ENCODE measurements around the gene MXI1.
"Not testable (repeated sequence)": the region's sequence is repeated elsewhere in the genome, so short reads cannot be mapped to it uniquely, and the experiment has no call there.

MXI1 gene

GRCh38 chr10:110317866-110318850, 110.8 kb downstream of the MXI1 start:
- peak; percentile 16 for DNase-seq (ENCODE audit: low read depth, low spot score)

GRCh38 chr10:110321869-110322620, 114.6 kb downstream of the MXI1 start:
- DNase-seq (ENCODE audit: low read depth, low spot score), result no peak

- DNase-seq (ENCODE audit: low read depth, low spot score), result no peak
Observed at GRCh38 chr10:110323503-110323902, 116.1 kb downstream of the MXI1 start.

GRCh38 chr10:110324201-110324804, 116.9 kb downstream of the MXI1 start:
- no peak for DNase-seq (ENCODE audit: low read depth, low spot score)

- DNase-seq (ENCODE audit: low read depth, low spot score), result no peak
Observed at GRCh38 chr10:110324805-110325280, 117.4 kb downstream of the MXI1 start.

GRCh38 chr10:110326351-110327032, 119.1 kb downstream of the MXI1 start:
- no peak for DNase-seq (ENCODE audit: low read depth, low spot score)

- DNase-seq (ENCODE audit: low read depth, low spot score), result no peak
Observed at GRCh38 chr10:110327262-110327914, 120.0 kb downstream of the MXI1 start.

GRCh38 chr10:110330675-110331074, 123.3 kb downstream of the MXI1 start:
- no peak for DNase-seq (ENCODE audit: low read depth, low spot score)

- DNase-seq (ENCODE audit: low read depth, low spot score), result not testable (repeated sequence)
Observed at GRCh38 chr10:110331226-110331795, 123.9 kb downstream of the MXI1 start.

GRCh38 chr10:110334061-110334656, 126.8 kb downstream of the MXI1 start:
- no peak for DNase-seq (ENCODE audit: low read depth, low spot score)

GRCh38 chr10:110335314-110336064, 128.1 kb downstream of the MXI1 start:
- no peak for DNase-seq (ENCODE audit: low read depth, low spot score)

- DNase-seq (ENCODE audit: low read depth, low spot score), result peak; percentile 38
Observed at GRCh38 chr10:110336111-110336721, 128.8 kb downstream of the MXI1 start.

Data from ELF-1 (cell line).